GM21423 (cell line): Measurements from ENCODE around the gene MELK.

Experiments
- ATAC-seq: cut with Tn5 transposase; IDR thresholded peaks from one replicate; pipeline ENCODE4 v1.9.1; 2021; ENCODE audit warnings: mild to moderate bottlenecking, moderate library complexity; ENCODE audit not compliant: unreplicated experiment

The MELK gene

DNA sequence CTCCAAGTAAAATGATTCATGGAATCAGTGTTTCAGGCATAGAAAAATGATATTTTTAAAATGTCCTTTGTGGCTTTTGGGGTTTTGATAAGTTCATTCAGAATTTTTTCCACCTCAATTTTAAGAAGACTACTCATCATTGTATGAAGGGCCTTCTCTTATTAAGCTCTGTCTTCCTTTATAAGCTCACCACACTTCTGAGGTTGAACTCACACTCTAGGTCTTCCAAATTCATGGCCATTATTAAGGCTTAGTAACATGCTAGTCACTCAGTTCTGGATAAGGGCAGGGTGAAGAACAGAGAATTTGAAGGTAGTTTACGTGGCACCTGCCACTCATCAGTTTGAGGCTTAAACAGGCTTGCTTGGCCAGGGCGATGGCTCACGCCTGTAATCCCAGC is 4.2 kb downstream of the MELK start:
- no peak for ATAC-seq

DNA sequence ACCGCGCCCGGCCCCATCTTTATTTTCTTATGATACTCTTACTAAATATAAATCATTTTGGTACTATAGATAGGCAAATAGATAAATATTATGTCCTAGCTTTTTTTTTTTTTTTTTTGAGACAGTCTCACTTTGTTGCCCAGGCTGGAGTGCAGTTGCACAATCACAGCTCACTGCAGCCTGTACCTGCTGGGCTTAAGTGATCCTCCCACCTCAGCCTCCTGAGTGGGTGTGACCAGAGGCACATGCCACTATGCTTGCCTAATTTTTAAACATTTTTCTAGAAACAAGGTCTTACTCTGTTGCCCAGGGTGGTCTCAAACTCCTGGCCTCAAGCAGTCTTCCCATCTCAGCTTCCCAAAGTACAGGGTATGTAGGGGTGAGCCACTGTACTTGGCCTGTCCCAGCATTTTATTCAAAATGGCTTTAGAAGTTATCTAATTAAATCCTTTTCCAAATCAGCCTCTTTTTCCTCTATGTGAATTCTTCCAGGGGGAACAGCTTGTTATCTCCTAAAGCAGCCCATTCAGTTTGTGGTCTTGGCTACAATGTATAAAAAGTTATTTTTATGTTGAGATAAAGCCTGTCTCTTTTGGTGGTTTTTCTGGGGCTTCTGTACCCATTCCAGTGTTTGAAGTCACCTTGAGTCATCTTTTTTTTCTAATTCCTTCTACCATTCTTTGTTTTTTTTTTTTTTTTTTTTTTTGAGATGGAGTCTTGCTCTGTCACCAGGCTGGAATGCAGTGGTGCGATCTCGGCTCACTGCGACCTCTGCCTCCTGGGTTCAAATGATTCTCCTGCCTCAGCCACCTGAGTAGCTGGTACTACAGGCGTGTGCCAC is 12.1 kb downstream of the MELK start:
- no peak for ATAC-seq

DNA sequence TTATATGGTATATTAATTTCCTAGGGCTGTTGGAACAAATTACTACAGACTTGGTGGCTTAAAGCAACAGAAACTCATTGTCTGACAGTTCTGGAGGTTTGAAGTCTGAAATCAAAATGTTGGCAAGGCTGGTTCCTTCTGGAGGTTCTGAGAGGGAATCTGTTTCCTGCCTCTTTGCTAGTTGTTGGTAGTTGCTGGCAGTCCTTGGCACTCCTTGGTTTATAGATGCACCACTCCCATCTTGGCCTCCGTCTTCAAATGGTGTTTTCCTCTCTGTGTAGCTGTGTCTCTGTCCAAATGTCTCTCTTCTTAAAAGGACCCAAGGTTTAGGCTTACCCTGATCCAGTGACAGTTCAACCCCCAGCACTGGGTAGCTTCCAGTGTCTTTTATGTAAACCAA is 17.5 kb downstream of the MELK start:
- ATAC-seq: no peak

DNA sequence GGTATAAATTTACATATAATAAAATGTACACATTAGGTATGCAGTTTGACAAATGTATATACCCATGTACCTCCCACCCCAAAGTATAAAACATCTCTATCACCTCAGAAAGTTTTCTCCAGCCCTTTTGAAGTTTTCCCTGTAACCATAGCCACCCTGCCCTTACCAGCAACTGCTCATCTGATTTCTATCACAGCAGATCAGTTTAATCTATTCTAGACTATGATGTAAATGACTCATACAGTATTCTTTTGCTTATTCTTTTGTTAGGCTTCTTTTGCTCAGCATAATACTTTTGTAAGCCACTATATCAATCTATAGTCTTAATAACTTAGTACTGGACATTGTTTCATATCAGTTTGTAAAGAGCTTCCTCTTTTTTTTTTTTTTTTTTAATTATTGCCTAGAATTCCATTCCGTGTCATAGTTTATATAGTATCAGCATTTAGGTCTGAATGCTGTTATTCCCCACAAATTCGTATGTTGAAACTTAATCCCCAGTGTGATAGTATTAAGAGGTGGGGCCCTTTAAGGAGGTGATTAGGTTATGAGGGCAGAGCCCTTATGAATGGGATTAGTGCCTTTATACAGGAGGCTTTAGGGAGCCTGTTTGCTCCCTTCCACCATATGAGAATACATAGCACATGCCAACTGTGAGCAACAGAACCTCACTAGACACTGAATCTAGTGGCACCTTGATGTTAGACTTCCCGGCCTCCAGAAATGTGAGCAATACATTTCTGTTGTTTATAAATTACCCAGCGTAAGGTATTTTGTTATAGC is 20.3 kb downstream of the MELK start:
- no peak for ATAC-seq

DNA sequence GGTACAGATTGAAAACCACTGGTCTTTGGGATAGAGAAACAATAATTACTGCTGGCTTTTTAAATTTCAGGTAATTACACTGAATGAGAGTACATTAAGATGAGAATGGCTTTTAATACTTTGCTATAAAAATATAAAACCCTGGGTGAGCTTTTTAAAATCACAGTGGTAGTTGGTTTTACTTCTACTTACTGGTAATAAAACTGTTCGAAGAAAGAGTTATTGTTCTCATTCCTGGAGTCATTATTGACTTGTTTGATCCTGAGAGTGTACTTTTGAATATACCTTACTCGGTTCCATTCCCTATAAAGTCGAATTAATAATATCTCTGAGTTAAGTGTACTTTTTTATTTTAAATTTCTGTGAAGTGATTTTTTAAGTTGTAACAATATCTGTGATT is 21.5 kb downstream of the MELK start:
- no peak for ATAC-seq

DNA sequence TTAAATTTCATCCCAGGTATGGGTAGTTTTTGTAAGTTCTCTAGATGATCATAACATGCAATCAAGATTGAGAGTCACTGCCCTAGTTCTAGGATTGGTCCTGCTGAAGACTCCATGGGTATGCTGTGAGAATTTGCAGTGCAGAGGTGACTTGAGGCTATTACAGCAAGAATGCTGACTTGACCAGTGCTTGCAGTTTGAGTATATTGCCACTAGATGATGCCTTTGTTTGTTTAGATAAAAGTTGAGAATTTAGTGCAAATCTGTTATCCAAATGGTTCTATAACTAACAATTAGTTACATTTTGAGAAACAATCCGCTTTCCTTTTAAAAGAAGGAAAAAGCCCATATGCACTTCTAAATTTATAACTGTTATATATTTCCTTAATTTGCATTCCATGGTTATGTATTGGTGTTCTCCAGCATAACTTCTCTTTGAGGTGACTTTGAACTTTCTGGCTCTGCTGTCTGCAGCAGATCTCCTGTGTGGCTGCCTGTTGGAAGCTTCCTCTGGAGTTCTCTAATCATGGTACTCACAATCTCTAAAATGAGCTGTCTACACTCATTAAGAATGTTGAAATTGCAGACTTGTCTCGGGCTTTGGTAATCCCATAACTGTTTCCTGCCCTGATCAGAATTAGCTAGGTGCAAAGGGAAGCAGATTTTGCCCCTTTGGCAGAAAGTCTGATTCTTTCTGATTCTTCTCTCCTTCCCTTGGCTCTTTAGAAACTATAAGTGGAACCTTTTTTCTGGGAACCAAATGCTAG is 24.9 kb downstream of the MELK start:
- no peak for ATAC-seq

DNA sequence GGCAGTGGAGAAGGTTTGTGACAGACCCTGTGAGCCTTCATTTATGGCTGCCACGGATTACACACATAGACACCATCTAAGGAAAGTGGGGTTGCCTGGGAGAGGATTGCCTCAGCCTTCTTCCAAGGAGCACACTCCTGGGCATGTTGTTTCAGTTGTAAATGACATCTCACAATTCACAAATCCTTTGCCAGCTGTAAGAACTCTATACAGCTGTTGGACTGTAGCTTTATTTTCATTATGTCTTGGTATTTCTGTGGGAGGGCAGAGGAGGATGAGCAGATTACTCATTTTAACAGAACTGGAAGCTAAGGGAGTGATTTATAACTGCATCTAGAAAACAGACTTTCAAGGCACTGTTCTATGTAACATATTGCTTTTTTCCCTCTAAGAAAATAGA is 25.6 kb downstream of the MELK start:
- ATAC-seq: no peak

DNA sequence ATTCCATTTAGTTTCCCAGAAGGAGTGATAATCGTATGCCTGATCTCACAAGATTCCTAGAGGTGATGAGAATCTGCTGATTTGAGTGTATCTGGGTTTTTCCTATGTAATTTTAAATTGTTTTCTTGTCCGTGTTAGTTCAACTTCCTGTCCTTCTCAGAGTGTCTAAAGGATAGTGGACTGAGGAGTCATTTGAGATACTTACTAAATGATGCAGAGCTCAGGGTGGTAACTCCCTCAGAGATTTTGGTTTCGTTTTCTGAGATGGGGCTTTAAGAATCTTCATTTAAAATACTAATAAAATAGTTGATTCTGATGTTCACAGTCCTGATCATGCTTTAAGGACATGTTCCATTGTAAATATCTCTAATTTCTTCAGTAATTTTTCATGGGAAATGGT is 30.3 kb downstream of the MELK start:
- no peak for ATAC-seq

DNA sequence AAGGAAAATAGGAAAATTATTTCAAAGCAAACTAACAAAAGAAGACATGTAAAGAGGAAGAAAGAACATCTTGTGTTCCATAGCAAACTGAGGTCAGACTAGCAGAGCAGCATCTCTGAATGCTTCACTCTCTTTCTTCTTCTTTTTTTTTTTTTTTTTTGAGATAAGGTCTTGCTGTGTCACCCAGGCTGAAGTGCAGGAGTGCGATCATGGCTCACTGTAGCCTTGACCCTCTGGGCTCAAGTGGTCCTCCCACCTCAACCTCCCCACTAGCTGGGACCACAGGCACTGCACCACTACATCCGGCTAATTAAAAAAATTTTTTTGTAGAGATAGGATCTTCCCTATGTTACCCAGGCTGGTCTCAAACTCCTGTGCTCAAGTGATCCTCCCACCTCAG is 36.6 kb downstream of the MELK start:
- no peak for ATAC-seq

DNA sequence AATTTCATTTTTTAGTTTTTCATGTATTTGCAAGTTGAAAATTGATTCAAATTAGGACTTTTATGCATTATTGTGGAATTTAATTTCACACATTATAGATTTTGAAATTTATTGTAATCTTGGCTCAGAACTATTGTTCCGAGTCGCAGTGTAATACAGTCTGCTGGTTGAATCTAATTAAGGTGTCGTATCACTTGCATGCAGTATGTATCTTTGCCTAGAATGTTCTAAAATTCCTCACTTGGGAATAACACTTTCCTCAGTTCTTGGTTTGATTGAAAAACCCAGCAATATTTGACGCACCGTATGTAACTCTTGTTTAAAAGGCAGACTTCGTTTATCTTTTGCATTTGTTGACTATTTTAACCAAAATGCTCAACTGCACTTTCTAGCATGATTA is 49.4 kb downstream of the MELK start:
- no peak for ATAC-seq

DNA sequence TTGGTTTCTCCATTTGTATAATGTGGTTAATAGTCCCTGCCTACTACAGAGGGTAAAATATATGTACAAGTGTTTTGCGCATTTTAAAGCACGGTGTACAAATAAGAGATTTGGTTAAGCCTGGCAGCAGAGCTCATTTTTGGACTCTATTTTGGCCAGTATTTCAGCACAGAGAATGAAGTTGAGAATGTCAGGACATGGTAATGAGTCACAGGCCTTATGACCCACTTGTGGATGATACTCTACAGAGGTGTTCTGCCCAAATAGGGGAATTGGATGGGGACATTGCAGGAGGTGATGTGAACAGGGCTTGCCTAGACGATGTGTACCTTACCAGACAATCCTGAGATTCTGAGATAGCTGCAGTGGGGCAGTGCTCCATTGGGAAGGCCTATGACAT is 50.6 kb downstream of the MELK start:
- no peak for ATAC-seq

DNA sequence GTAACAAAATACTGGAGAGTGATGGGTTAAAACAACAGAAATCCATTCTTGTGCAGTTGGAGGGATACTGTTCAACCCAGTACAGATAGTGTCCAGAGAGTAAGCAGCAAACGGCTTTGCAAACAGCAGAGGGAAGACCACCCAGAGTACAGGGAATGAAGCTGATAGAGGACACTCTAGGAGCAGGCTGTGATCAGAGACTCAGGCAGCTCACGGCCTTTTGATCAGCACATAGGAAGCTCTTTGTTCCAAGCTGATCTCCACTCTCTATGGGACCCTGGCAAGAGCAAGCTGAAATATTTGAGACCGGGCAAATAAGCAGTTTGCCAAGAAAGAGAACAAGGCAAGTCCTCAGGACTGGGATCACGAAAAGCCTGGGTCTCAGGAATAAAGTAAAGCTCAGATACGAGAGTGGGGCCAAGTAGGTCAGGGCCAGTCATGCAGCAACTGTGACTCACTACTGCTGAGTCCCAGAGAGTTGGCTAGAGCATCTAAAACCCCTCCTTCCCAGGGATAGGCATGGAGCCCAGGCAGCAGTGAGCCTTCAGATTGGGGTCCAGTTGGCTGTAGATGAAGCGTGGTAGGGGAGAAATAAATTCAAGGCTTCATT is 52.4 kb downstream of the MELK start:
- no peak for ATAC-seq

DNA sequence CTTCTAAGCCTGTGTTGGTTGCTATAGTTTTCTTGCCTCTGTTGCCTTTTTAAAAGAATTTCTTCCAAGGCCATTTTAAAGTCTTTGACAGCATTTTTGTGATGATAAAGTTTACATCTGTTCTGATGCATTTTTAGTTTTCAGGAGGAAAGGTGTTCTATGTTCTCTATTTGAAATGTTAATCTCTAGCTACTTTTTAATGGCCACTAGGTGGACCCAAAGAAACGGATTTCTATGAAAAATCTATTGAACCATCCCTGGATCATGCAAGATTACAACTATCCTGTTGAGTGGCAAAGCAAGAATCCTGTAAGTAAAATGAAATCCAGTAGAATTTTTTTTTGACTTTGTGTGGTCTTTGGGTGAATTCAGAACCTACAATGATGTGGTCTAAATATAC is 60.2 kb downstream of the MELK start:
- ATAC-seq: no peak

DNA sequence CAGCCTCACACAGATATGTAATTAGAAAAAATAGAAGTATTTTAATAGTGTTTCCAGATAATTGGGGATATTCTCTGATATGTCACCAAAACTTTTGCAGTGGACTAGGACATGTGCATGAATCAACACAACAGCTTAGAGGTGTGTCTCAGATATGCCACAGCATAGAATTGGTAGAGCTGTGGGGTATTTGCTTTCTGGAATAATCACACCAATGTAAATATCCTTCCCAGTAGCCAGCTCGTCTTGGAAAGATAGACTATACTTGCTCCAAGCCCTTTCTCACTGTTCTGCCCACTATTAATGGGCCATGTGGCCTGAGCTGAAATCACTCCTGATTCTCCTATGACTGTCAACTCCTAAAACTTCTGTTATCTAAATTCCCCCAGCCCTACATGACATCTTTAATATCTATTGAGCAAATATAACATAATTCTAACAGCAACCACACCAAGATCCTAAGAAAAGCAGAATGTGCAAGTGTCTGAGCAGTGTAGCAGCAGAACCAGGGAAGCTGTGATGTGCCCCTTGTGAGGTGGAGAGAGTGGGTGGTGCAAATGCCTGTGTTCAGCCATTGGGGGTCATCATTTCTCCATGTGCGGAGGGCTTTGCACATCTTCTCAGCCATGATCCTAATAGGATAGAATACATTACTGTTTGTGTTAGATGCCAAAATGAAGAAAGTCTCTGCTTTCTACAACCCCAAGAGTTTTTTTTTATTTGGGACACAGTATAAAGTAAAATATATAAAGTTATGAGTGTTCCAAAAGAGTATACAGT is 65.0 kb downstream of the MELK start:
- no peak for ATAC-seq

DNA sequence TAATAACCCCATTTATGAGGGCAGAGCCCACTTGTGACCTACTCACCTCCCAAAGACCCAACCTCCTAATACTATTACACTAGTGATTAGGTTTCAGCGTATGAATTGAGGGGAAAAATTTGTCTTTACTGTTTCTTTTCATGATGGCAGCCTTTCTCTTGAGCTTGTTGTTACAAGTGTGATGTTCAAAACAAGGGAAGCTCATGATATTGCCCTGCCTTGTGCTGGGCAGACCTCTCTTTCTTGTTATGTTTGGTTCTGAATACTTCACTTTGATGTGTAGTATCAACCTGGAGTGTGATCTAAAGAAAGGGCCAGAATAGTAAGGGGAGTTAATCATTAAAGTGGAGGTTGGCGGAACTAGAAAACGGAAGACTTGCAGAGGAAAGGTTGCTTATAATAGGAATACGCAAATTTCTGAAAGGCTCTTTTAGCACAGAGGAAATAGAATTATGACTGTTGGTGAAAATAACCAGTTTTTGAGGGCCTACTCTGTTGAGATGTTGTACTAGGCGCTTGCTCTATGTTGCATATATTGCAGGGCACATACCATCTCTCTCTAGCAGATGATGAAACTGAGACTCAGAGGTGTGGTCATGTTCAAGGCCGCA is 68.2 kb downstream of the MELK start:
- peak; percentile 51 for ATAC-seq

DNA sequence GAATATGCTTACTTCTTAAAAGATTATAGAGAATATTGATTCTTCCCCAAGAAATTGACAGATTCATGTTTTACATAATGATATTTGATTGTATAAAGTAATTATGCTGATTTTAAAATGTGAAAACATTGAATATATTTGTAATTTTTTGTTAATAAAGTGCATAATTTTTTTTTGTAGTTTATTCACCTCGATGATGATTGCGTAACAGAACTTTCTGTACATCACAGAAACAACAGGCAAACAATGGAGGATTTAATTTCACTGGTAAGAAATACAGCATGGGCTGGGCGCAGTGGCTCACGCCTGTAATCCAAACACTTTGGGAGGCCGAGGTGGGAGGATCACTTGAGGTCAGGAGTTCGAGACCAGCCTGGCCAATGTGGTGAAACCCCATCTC is 70.1 kb downstream of the MELK start:
- ATAC-seq: no peak

DNA sequence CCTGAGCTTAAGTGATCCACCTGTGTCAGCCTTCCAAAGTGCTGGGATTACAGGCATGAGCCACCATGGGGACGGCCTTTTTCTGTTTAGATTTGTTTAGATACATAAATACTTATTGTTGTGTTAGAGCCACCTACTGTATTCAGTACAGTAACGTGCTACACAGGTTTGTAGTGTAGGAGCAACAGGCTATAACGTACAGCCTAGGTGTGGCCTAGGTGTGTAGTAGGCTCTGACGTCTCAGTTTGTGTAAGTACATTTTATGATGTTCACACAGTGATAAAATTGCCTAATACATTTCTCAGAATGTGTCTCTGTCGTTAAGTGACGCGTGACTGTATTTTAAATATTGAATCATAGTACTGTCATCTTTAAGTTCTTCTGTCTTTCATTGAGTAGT is 84.1 kb downstream of the MELK start:
- no peak for ATAC-seq

DNA sequence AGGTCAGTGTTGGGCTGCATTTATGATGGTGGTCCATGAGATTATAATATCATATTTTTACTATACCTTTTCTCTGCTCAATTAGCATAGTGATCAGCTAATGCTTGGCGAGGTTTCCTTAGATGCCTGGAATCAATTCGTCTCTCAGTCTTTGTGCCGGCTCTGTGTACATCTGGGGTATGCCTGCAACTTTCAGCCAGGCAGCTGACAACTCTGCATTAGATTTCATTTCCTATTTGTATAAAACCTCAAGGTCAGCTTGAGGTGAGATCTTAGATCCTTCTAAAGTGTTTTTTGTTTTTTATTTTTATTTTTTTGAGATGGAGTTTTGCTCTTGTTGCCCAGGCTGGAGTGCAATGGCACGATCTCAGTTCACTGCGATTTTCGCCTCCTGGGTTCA is 86.8 kb downstream of the MELK start:
- no peak for ATAC-seq

DNA sequence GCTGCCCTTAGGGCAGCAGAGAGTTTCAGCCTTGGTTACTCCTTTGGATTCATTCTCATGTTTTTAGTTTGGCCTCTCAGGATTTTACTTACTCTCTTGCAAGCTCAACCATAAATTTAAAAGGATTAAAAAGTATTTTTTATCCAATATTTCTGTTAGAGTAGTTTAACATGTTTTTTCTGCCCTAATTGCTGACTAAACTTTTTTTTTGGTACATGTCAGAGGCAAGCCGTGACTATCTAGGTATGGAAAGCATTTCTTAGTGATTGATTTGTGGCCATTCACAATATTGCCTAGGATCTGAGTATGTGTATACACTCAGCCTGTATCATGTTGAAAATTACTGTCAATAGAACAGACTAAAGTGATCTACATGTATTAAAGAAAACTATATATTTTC is 92.1 kb downstream of the MELK start:
- ATAC-seq: no peak

DNA sequence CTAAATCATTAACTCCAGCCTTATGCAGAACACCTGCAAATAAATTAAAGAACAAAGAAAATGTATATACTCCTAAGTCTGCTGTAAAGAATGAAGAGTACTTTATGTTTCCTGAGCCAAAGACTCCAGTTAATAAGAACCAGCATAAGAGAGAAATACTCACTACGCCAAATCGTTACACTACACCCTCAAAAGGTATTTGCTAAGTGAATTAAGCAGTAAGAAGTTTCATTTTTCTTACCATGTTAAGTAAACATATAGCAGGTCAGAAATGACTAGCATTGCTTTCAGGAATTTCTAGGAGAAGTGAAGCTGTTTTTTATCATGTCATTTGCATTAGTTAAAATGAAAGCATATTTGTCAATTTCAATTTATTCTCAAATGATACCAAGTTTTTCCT is 92.7 kb downstream of the MELK start:
- ATAC-seq: no peak
